ENCODE measurements around the gene TSHR.

DNA sequence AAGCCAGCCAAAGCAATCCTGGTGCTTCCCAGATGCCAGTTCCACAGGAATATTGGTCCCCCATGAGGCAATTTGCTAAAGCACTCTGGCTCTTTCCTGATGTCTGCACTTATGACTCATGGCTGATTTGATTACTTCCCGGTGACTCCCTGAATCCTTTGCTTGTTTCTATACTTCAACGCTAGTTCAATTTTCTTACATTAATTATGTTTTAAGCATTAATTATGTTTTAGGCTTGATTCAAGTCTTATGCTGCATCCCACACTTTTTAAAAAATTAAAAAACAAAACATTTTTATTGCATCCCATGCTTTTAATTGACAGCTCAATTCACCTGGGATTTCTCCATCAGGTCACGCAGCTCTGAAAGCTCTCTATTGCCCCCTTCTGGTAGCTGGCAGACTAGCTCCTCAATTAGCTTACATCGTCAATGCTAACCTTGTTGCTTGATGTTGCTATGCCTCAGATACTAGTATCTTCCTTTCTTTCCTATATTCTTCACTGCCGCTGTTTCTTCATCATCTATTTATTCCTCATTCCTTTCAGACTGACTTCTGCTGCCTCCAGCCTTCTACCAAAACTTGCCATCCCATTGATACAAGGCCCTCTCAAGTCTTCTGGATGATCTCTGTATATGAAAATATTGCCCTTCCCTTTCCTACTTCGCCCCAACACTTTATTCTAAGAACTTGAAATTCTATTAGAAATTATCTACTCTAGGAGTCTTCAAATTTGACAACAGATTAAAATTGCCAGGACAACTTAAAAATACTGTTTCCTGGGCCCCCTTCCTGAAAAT lies 32.0 kb downstream of the TSHR start:
- TF ChIP-seq, protein P1, sequence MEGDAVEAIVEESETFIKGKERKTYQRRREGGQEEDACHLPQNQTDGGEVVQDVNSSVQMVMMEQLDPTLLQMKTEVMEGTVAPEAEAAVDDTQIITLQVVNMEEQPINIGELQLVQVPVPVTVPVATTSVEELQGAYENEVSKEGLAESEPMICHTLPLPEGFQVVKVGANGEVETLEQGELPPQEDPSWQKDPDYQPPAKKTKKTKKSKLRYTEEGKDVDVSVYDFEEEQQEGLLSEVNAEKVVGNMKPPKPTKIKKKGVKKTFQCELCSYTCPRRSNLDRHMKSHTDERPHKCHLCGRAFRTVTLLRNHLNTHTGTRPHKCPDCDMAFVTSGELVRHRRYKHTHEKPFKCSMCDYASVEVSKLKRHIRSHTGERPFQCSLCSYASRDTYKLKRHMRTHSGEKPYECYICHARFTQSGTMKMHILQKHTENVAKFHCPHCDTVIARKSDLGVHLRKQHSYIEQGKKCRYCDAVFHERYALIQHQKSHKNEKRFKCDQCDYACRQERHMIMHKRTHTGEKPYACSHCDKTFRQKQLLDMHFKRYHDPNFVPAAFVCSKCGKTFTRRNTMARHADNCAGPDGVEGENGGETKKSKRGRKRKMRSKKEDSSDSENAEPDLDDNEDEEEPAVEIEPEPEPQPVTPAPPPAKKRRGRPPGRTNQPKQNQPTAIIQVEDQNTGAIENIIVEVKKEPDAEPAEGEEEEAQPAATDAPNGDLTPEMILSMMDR (IDR thresholded peaks at IDR 0.05) = peak; percentile 90 to 95 (median 93)
- TF ChIP-seq POLR2AphosphoS5 (IDR thresholded peaks at IDR 0.05) = no peak
